ENCODE data around the gene DCX.
A peak's percentile ranks its signal among the peaks of the same experiment; 100 is the strongest.

DCX gene

DNA sequence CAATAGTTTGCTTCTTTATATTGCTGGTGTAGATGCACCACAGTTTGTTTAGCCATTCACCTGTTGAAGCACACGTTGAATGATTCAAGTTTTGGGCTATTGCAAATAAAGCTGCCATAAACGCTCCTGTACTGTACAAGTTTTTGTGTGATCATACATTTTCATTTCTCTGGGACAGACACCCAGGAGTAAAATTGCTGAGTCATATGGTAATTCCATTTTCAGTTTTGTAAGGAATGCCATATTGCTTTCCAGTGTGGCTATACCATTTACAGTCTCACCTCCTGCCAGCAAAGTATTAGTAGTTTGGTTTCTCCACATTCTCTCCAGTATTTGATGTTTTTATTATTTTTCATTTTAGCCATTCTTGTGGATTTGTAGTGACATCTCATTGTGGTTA is 109.7 kb downstream of the DCX start:
- DNase-seq: no peak

GRCh38 chrX:111288841-111289240 is 123.2 kb downstream of the DCX start:
- DNase-seq: no peak

GRCh38 chrX:111284631-111285293 is 127.2 kb downstream of the DCX start:
- no peak for DNase-seq

DNA sequence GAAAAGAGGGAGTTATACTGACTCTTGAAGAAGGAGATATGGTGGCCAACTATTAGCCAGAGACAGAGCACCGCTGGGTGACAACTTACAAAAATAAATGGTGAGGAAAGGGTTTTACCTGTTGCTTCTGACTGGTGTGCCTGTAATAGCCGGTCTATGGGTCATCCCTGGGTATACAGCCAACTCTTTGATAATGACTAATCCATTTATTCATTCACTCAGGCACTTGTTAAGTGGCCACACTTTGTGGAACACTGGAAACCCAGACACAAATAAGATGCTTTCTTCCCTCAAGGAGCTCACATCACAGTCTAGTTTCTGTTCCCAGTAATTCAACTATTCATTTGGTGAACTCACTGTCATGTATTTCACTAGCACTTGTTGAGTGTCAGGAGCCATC is 128.5 kb downstream of the DCX start:
- DNase-seq: no peak

DNA sequence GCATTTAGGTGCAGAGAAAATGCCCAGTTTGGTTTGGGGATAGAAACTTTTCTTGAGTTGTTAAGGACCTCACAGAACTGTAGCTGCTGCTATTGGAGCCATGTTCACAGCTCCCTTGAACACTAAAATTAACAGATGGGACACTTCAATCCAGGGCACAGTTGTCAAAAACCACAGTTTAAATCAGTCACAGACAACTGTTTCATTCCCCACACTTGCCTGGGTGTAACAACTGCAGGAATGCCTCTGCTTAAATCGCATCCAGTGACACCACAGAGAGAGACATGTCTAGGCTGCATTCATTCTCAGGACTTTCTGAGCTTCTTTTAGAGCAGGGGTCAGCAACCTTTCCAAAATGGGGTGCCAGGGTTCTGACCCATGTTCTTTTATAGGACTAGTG is 129.0 kb downstream of the DCX start:
- DNase-seq: no peak

GRCh38 chrX:111282139-111282538 is 129.9 kb downstream of the DCX start:
- DNase-seq: no peak

DNA sequence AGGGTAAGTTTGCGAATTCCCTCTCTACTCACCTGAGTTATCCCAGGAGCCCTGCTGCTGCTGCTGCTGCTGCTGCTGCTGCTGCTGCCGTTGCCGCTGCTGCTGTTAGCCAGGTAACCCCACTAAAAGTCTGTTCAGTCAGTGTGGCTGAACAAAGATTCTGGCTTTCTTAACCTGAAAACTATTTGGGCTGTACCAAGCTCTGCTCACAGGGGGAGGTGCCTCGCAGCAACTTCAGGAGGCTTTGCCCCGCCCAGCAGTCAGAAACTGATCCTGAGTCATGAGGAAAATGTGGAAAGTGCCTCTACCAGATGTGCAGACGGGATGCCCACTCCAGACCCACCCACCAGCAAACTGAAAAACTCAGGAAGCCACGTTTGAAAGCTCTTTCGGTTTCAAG is 141.7 kb downstream of the DCX start, which contains the start of gene CAPN6:
CAPN6 (minus strand) TSS at position 145 of the 400 bp plus-strand sequence. CDS start 6,547 bp downstream, outside the sequence.
- DNase-seq: no peak

DNA sequence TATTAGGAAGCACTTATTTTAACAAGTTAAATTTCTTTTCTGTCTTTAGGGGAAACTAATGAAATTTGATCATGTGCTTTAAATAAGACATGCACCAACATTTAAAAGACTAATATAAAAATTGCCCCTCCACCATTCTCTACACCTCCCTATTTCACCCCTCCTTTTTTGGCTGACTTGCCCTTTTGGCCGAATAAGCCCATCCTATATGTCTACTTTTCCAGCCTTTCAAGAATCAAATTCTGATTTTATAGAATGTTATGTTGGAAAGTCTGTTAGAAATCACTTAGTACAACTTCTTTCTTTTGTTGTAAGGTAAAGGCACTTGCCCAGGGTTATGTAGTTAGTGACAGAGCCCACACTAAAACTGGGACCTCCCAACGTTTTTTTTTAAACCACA is 143.5 kb downstream of the DCX start:
- DNase-seq: no peak

- DNase-seq: no peak
Measured at GRCh38 chrX:111265486-111265885, 146.5 kb downstream of the DCX start.

DNA sequence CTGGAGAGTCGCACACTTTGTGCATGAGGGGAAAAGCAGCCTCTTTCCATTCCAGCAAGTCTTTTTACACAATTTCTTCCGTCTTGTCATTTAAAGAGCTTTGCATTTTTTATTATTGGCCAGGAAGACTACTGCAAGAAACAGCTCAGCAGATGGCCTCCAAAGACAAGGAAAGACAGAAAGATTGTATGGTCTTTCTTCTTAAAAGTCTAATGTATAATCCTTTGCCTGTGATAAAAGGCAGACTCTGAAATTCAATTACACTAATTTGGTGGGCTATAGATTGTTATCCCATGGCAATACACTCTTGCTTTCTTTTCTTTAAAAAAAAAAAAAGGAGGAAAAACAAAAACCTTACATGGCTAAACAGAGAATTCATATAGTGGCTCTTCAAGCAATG is 147.6 kb downstream of the DCX start:
- DNase-seq: peak in 1 of 3 experiments; percentile 10

DNA sequence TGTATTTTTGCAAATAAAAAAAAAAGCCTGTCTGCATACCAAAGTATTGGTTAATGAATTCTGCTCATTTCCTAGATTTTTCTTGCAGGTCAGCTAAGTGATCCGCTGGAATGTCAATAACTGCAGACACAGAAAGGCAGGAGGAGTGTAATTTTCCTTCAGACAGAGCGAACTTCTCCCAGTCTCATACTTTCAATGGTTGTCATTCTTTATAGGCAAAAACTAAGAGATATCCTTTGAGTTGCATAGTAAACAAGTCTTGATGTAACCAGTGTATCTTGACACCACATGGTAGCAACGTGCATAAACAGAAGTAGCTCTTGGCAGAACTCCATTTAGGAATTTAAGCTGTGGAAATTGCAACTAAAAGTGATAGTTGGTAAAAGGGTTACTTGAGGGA is 149.9 kb downstream of the DCX start:
- DNase-seq: no peak

DNA sequence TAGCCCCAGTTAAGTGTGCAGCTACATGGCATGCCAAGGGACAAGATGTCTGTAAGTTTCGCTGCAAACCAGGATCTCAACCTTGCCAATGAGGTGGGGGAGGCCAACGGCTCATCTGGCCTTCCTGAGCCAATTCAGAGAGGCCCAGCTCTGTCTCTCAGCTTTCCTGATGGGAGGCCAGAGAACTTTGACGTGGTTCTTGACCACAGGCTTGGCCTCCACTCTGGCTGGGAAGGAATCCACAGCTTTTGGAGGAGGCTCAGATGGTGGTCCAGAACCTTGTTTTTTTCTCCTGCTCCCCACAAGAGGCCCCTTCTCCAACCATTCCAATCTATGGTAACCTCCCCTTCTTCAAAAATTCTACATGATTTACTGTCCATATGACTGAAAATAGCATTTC is 151.5 kb downstream of the DCX start:
- DNase-seq: no peak

DNA sequence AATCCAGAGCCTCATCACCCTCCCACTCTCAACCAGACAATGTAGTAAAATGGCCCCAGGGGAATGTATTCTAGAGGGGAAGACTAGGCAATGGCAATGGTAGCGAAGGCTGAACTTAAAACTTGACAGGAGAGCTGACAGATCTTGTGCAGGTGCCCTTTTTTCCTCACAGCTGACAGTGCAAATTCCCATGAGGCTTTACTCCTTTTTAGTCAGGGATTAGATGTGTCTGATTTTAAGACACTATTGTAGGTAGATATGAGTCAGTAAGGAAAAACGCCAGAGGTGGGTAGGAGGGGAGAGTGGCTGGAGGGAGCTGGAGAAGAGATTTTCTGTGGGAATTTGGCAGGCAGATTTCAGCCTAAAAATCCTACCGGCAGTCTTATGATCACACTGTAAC is 152.4 kb downstream of the DCX start:
- DNase-seq: no peak

GRCh38 chrX:111257733-111258132 is 154.3 kb downstream of the DCX start:
- DNase-seq: peak in 1 of 3 experiments; percentile 39

- DNase-seq: peak in 1 of 3 experiments; percentile 21
Measured at GRCh38 chrX:111254896-111255693, 156.9 kb downstream of the DCX start.

GRCh38 chrX:111244235-111244750 is 167.7 kb downstream of the DCX start:
- DNase-seq: peak; percentile 14 to 66 (median 35)

Data from NCI-H1417 (cell line).